Activated CD4-positive, alpha-beta T cell treated with anti-CD3 and anti-CD28 coated beads for 1 hour (primary cell): ENCODE measurements around the gene PTPRN.
"Not testable (repeated sequence)": the region's sequence is repeated elsewhere in the genome, so short reads cannot be mapped to it uniquely, and the experiment has no call there.

Source experiments
- DNase-seq: peaks from one replicate; pipeline ENCODE4 v3.0.0-alpha.2; 2020

Gene PTPRN

DNA sequence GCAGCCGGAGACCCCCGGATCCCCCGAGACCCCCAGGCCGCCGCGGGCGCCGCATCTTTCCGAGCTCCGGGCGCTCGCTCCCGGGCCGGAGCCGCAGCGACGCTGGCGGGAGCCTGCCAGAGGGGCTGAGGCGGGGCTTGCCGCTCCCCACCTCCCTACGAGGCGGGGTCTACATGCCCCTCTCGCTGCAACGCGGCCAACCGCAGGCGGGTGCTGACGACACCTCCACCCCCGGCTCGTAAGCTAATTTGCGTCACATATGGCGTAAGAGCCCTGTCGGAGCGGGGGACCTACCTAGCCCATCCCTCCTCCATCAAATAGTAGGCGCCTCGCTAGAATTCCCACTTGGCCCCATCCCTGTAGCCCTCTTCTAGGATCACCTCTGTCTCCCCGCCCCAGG lies at the start of gene PTPRN:
Gene PTPRN (minus strand): TSS at position 124 of the 400 bp plus-strand sequence. CDS start 69 bp downstream, at position 55.
- DNase-seq: no peak

GRCh38 chr2:219358170-219359075 lies 49.2 kb upstream of the PTPRN start:
- no peak for DNase-seq

DNA sequence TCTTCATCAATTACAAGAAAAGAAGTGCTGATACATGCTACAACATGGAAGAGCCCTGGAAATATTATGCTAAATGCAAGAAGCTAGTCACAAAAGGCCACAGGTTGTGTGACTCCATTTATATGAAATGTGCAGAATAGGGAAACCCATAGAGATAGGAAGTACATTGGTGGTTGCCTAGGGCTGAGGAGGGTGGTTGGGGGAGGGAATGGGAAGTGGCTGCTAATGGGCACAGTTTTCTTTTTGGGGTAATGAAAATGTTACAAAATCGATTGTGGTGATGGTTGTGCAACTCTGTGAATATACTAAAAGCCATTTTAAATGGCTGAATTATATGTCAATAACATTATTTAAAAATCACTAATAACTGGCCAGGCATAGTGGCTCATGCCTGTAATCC lies 47.6 kb upstream of the PTPRN start:
- no peak for DNase-seq

DNA sequence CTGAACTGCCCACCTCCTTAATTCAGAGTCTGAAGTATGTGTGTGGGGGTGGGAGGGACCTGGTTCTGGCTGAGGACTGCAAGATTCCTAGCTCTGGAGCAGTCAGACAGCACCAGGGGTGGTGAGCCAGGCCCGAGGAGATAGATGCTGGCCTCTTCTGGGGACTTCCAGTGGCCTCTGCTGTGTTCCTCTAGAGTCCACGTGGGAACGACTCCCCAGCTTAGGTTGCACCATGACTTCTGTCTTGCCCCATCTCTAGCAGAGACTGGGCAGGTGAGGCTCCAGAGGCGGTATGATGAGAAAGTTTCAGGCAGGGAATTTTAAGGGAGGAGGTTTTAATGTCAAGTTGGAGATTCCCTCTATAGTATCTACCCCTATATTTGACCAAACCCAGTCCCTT lies 45.4 kb upstream of the PTPRN start:
- DNase-seq: no peak

DNA sequence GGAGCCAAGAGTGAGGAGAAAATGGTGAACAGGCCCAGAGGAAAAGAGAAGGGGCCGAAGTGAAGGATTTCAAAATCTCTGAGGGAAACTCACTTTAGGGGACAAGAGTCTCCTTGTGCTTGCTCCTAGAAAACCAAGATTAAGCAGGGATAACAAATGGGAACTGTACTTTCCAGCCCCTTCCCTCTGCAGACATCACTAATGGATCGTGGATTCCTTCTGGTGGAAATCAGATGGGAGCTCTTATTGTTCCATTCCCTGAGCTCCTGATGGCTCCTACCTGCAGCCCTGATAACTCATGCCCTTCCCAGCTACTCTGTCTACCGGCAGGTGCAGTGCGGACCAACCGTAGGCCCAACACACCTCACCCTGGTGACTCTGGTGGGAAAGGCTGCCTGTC lies 43.9 kb upstream of the PTPRN start:
- DNase-seq: no peak

GRCh38 chr2:219352448-219353023 lies 43.3 kb upstream of the PTPRN start:
- DNase-seq: peak; percentile 35

DNA sequence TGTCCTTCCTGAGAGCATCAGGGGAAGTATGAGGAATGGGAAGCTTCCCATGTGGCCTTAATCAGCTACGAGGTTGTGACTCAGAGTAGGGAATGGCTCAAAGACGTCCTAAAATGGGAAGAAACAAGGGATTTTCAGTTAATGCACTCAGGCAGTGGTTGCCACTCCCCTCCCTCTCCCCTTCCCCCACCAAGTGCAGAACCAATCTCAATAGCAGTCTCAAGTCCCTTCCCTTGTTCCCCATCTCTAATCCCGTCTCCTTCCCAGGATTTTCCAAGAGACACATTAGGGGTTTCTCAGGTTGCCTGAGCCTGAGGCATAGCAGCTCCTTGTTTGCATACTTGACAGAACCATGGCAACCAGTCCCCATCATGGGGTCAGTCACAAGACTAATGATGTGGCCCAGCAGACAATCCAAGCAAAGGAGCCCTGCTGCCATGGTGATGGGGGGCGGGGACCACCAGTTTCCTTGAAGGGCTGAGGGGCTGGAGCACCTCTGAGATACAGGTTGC lies 41.6 kb upstream of the PTPRN start:
- DNase-seq: no peak

DNA sequence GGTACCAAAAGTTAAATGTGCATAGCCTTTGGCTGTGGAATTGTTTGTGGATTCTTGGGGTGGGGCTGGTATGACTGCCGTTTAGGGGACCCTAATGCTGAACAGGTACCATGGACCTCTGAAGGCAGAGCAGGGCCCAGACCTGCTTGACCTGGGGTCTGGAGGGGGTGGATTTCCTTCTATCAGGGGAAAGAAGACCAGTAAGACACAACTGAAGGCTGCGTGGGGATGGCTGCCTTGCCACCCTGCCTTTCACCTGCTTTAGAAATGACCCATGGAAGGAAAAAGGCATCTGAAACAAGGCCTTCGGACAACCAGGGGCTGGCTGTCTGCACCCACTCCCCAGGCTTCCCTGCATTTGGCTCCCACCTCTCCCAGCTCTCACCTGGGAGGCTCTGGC lies 41.0 kb upstream of the PTPRN start:
- no peak for DNase-seq

DNA sequence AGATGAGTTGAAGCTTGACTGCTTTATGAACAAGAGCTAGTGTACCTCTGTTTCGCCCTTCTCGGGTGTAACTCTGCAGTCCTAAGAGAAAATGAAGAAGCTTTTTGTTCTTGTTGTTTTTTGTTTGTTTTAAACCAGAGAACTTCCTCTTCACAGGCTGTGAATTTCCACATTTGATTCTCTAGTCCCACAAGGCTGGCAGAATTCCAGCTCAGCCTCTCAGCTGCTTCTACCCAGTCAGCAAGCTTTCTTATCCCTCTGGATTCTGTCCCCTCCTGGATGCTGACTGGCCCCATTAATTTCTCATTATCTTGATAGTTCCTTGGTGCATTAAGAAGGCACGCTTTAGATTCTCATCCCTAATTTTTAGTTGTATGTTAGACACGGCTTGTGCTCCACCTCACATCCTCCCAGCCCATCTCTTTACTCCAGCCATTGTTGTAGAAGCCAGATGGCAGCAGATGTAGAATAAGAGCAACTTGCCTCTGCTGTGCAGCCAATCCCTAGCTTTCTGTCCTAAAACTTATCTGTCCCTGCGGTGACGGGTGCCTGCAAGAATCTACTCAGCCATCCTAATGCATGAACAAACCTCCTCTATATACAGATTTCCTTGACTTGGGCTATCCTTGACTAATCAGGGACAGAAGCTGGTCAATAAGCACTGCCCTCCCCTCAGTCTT lies 35.7 kb upstream of the PTPRN start:
- no peak for DNase-seq

DNA sequence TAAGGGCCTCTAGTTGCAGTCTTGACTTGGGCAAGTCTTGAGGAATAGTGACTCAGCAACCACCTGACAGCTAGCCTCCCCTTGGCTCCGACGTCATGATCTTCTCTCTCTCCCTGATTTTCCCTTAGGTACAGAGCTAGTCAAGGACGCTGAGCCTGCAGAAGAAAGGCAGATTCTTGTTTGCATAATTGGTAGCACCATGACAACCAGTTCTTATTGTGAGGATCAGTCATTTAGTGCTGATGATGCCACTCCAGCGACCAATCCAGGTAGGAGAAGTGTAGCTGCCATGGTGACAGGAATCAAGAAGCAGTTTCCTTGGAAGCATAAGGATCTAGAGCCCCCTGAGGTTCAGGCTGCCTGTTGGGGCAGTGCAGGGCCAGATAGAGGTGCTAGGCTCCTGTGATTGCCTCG lies 26.2 kb upstream of the PTPRN start:
- DNase-seq: no peak

- DNase-seq: no peak
Measured at GRCh38 chr2:219334076-219334475, 24.9 kb upstream of the PTPRN start.

GRCh38 chr2:219332542-219332941 lies 23.3 kb upstream of the PTPRN start, which contains the start of gene RESP18:
TSS of gene RESP18 (minus strand) at chr2:219332744.
- DNase-seq: no peak

DNA sequence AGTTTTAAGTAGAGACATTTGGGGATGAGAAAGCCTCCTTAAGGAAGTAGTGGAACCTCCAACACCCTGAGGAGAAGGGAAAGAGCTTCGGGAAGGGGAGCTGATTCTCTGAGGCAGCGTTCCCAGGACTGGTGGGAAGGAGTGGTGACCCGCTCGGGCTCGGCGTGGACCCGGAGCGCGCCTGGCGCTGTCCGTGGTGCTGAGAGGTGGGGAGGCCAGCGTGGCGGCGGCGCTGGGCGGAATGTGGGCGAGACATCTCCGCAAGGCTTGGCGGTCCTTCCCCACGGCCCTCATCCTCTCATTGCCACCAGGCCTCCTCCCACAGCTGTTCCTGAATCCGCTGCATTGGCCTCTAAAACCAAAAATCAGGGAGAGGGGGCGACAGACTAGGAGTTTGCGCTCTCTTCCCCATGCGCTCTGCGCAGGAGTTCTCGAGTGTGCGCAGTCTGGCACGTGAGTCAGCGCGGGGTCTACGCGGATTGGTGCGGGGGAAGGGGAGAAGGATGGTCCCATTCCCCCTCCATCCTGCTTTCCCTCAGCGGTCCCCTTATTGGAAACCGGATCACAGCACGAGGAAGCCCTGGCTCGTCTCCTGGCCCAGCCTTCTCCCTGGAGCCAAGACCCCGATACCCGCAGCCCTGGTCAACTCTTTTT lies 22.5 kb upstream of the PTPRN start:
- no peak for DNase-seq

DNA sequence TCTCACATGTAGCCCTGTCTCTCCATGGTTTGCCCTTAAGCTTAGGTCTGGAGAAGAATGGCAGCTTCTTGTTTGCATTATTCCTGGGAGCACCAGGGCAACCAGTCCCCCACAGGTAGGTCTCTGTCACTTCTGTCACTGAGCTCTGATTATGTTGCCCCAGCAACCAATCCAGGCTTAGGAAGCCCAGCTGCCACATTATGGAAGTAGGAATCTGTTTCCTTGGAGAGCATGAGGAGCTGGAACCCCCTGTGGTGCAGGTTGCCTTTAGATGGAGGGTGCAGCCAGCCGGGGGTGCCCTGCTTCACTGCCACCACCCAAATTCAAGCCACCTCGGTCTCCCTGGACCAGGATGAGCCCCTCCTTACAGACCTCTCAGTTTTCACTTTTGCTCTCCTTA lies 18.5 kb upstream of the PTPRN start:
- no peak for DNase-seq

DNA sequence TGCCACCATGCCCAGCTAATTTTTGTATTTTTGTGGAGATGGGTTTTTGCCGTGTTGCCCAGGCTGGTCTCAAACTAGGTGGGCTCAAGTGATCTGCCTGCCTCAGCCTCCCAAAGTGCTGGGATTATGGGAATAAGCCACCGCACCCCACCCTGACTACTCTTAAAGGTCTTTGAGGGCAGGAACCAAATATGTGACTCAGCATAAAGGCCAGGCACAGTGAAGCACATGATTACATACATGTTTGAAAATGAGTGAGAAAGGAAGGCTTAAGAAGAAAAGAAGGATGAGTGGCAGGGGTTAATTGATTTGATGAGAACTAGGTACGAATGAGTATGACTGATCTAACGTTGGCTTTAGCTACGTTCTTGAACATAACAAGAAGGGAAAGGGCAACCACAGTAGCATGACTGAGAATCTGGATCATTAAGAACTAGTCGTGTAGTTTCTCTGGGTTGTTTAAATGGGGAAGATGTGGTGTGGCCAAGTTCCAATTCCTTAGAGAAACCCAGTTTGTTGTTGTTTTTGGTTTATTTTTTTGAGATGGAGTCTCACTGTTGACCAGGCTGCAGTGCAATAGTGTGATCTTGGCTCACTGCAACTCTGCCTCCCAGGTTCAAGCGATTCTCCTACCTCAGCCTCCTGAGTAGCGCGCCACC lies 16.6 kb upstream of the PTPRN start:
- no peak for DNase-seq

DNA sequence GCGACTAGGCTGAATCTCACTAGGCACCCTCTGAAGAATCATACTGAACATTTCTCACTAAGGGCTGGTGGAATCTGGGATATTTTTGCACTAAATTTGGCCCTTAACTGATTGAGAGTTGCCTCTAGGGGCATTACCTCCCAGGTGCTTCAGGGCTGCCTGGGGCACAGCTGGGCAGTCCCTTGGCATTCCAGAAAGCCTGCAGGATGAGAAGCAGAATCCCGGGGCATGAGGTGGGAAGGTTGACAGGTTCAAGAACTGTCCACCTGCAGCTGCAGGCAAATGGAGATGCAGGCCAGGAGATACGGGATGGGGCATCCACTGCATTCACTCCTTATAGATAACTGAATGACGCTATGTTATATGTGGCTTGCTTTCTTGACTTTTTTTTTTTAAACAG lies 15.9 kb upstream of the PTPRN start:
- no peak for DNase-seq

GRCh38 chr2:219323434-219323833 lies 14.2 kb upstream of the PTPRN start:
- no peak for DNase-seq

GRCh38 chr2:219314804-219315468 lies 5.7 kb upstream of the PTPRN start:
- no peak for DNase-seq

DNA sequence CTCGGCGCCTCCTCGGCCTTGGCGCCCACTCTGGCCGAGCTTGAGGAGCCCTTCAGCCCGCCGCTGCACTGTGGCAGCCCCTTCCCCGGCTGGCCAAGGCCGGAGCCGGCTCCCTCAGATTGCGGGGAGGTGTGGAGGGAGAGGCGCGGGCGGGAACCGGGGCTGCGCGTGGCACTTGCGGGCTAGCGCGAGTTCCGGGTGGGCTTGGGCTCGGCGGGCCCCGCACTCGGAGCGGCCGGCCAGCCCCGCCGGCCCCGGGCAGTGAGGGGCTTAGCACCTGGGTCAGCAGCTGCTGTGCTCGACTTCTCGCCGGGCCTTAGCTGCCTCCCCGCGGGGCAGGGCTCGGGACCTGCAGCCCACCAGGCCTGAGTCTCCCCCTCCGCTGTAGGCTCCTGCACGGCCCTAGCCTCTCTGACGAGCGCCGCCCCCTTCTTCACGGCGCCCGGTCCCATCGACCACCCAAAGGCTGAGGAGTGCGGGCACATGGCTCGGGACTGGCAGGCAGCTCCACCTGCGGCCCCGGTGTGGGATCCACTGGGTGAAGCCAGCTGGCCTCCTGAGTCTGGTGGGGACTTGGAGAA lies 3.6 kb upstream of the PTPRN start:
- not testable (repeated sequence) for DNase-seq

- DNase-seq: peak; percentile 41
Measured at GRCh38 chr2:219308142-219309101, 779 bp downstream of the PTPRN start.
